Frontal cortex (tissue), 1 donor: ENCODE measurements around the gene ERBB3. TPM values are rescaled to one million over a fixed set of nuclear protein-coding genes. Genes with fewer than 3 reads are reported as not detected.

Experiments used
- total RNA-seq: library from RNA; depleted of rRNA; stranded (reverse); fragments of >200 nt; gene quantifications from one replicate; pipeline ENCODE4 v1.2.3, GENCODE V29; 2014

ERBB3 gene
- total RNA-seq, 1 donor from 2014 or later: 2.0 TPM

Other genes with a start within 250 kb of the ERBB3 start
- not detected for gene MMP19, start 237.2 kb upstream of the ERBB3 start, total RNA-seq
- 22.4 TPM for gene PYM1, start 152.3 kb upstream of the ERBB3 start, total RNA-seq
- 7.7 TPM for gene DGKA, start 149.0 kb upstream of the ERBB3 start, total RNA-seq
- not detected for gene PMEL, start 114.1 kb upstream of the ERBB3 start, total RNA-seq
- 5.3 TPM for gene CDK2, start 113.3 kb upstream of the ERBB3 start, total RNA-seq
- 33.0 TPM for gene RAB5B, start 106.1 kb upstream of the ERBB3 start, total RNA-seq
- 8.2 TPM for gene SUOX, start 82.9 kb upstream of the ERBB3 start, total RNA-seq
- 1.6 TPM for gene IKZF4, start 59.1 kb upstream of the ERBB3 start, total RNA-seq
- gene RPS26, start 38.2 kb upstream of the ERBB3 start, total RNA-seq: 15.5 TPM
- gene PA2G4, start 24.4 kb downstream of the ERBB3 start, total RNA-seq: 74.6 TPM
- 1,399 TPM for gene RPL41, start 36.5 kb downstream of the ERBB3 start, total RNA-seq
- gene ZC3H10, start 38.1 kb downstream of the ERBB3 start, total RNA-seq: 8.2 TPM
- 26.5 TPM for gene ESYT1, start 48.1 kb downstream of the ERBB3 start, total RNA-seq
- 123 TPM for gene MYL6B, start 72.4 kb downstream of the ERBB3 start, total RNA-seq
- 511 TPM for gene MYL6, start 78.2 kb downstream of the ERBB3 start, total RNA-seq
- gene SMARCC2, start 109.3 kb downstream of the ERBB3 start, total RNA-seq: 93.3 TPM
- gene RNF41, start 141.8 kb downstream of the ERBB3 start, total RNA-seq: 53.0 TPM
- 26.9 TPM for gene NABP2, start 144.2 kb downstream of the ERBB3 start, total RNA-seq
- gene SLC39A5, start 149.9 kb downstream of the ERBB3 start, total RNA-seq: not detected
- gene ANKRD52, start 178.2 kb downstream of the ERBB3 start, total RNA-seq: 10.2 TPM
- gene COQ10A, start 186.8 kb downstream of the ERBB3 start, total RNA-seq: 12.2 TPM
- gene CS, start 220.2 kb downstream of the ERBB3 start, total RNA-seq: 83.6 TPM
- gene CNPY2, start 235.8 kb downstream of the ERBB3 start, total RNA-seq: 42.8 TPM